ENCODE data around the gene SSC4D. TPM values are rescaled to one million over a fixed set of nuclear protein-coding genes. Genes with fewer than 3 reads are reported as not detected.

The SSC4D gene
- total RNA-seq, 2 experiments from 2014 or later, result 0.44 TPM; not detected in 1

DNA sequence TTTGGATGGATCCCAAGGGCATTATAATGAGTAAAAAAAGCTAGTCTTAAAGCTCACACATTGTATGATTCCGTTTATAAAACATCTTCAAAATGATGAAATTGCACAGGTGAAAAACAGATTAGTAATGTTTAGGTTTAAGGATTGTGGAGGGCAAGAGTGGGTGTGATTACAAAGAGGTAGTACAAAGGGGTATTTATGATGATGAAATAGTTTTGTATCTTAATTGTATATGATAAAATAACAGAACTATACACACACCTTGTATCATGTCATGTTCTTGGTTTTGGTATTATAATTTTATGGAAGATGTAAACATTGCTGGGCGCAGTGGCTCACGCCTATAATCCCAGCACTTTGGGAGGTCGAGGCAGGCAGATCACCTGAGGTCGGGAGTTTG, 2.8 kb upstream of the SSC4D start:
- no peaks in the 10 kb centered on the region for H3K9me2 ChIP-seq (ENCODE audit: insufficient read depth, low read length)
- no peak overlapping the region for H3K4me2 ChIP-seq (ENCODE audit: low read length)
- POLR2A ChIA-PET, result interaction anchor here (0.6 to 1.0 kb wide), 4 partner anchors 8 to 1116 kb away, joined by 3 to 5 read pairs (median 4); no protein-coding TSS in a partner anchor

DNA sequence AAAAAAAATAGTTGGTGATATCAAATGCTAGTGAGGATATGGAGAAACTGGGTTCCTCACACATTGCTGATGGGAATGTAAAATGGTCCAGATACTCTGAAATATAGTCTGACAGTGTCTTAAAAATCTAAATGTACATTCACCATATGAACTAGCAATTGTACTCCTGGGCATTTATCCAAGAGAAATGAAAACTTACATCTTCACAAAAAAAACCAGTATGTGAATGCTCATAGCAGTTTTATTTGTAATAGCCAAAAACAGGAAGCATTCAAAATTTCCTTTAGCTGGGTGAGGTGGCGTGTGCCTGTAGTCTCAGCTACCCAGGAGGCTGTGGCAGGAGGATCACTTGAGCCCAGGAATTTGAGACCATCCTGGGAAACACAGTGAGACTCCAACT, 2.1 kb upstream of the SSC4D start:
- Histone ChIP-seq H3K9me3 (ENCODE audit: low read length) (no peaks in the 10 kb centered on the region), H3K36me3 (ENCODE audit: insufficient read depth, low read length) (no peaks in the 10 kb centered on the region), H3K9me2 (ENCODE audit: insufficient read depth, low read length) (no peaks in the 10 kb centered on the region), H3K27ac (ENCODE audit: low read depth, low read length, poor library complexity, severe bottlenecking) (no peak overlapping the region), H3K79me2 (ENCODE audit: insufficient read depth, low read depth, low read length) (no peaks in the 10 kb centered on the region), H4K20me1 (ENCODE audit: insufficient read depth, low read length) (no peaks in the 10 kb centered on the region), H2AFZ (ENCODE audit: low read length) (no peak overlapping the region), H3K4me3 (ENCODE audit: low read depth, low read length, poor library complexity, severe bottlenecking) (no peak overlapping the region), H3K4me2 (ENCODE audit: low read length) (no peak overlapping the region), H3K4me1 (ENCODE audit: insufficient read depth, low read length, poor library complexity, severe bottlenecking) (no peaks in the 10 kb centered on the region)
- CTCF ChIA-PET (ENCODE audit: unreplicated experiment), result no interaction called here
- POLR2A ChIA-PET, result interaction anchor here (0.6 to 1.0 kb wide), 3 partner anchors 12 to 1117 kb away, joined by 3 to 5 read pairs (median 4); no protein-coding TSS in a partner anchor
- TF ChIP-seq EZH2phosphoT487 (IDR thresholded peaks at IDR 0.05; ENCODE audit: borderline replicate concordance, low read depth, low read length), result no peak
- TF ChIP-seq, protein P1, sequence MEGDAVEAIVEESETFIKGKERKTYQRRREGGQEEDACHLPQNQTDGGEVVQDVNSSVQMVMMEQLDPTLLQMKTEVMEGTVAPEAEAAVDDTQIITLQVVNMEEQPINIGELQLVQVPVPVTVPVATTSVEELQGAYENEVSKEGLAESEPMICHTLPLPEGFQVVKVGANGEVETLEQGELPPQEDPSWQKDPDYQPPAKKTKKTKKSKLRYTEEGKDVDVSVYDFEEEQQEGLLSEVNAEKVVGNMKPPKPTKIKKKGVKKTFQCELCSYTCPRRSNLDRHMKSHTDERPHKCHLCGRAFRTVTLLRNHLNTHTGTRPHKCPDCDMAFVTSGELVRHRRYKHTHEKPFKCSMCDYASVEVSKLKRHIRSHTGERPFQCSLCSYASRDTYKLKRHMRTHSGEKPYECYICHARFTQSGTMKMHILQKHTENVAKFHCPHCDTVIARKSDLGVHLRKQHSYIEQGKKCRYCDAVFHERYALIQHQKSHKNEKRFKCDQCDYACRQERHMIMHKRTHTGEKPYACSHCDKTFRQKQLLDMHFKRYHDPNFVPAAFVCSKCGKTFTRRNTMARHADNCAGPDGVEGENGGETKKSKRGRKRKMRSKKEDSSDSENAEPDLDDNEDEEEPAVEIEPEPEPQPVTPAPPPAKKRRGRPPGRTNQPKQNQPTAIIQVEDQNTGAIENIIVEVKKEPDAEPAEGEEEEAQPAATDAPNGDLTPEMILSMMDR (conservative IDR thresholded peaks at IDR 0.05; ENCODE audit: low read length), result no peak
- no TSS peak for BruUV-seq (replicated peaks)
- intact Hi-C loops (cut with micrococcal nuclease; ENCODE audit: unreplicated experiment), result no loop called here
- DNase-seq (ENCODE audit: low spot score), result no peak

More for the DNA sequence above, 2.8 kb upstream of the SSC4D start:
- no TSS peak for BruUV-seq (replicated peaks)
- H3K4me1 ChIP-seq (ENCODE audit: insufficient read depth, low read length, poor library complexity, severe bottlenecking), result no peaks in the 10 kb centered on the region
- H3K9me3 ChIP-seq (ENCODE audit: low read length), result no peaks in the 10 kb centered on the region
- H3K27ac ChIP-seq (ENCODE audit: low read depth, low read length, poor library complexity, severe bottlenecking), result no peak overlapping the region
- CTCF ChIA-PET (ENCODE audit: unreplicated experiment), result no interaction called here
- no peak for DNase-seq (ENCODE audit: low spot score)
- TF ChIP-seq, protein P1 (conservative IDR thresholded peaks at IDR 0.05; ENCODE audit: low read length), result no peak
- TF ChIP-seq EZH2phosphoT487 (IDR thresholded peaks at IDR 0.05; ENCODE audit: borderline replicate concordance, low read depth, low read length), result no peak
- H3K36me3 ChIP-seq (ENCODE audit: insufficient read depth, low read length), result no peaks in the 10 kb centered on the region
- intact Hi-C loops (cut with micrococcal nuclease; ENCODE audit: unreplicated experiment), result no loop called here
- no peaks in the 10 kb centered on the region for H3K79me2 ChIP-seq (ENCODE audit: insufficient read depth, low read depth, low read length)
- H4K20me1 ChIP-seq (ENCODE audit: insufficient read depth, low read length), result no peaks in the 10 kb centered on the region
- H2AFZ ChIP-seq (ENCODE audit: low read length), result no peak overlapping the region
- H3K4me3 ChIP-seq (ENCODE audit: low read depth, low read length, poor library complexity, severe bottlenecking), result no peak overlapping the region

DNA sequence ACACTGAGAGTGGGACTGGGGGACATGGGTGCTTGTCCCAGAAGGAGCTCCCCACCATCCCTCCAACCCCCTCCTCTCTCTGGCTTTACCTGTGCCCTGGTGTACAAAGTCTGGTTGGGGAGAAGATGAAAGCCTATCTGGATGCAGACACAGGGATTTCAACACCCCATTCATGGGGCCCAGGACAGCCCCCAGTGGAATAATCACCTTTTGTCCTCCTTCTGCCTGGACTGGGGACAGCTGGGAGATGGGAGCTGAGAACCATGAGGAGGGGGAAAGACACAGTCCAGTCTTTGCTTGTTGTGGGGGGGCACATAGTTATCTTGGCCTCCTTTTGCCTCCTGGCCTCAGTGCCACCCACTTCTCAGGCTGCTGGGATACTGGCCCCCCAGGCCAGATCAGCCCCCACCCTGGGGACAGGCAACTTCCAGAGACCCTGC, 1.4 kb downstream of the SSC4D start:
- H3K4me3 ChIP-seq (ENCODE audit: low read depth, low read length, poor library complexity, severe bottlenecking), result no peak overlapping the region
- H3K9me2 ChIP-seq (ENCODE audit: insufficient read depth, low read length), result no peaks in the 10 kb centered on the region
- H3K79me2 ChIP-seq (ENCODE audit: insufficient read depth, low read depth, low read length), result no peaks in the 10 kb centered on the region
- H3K4me1 ChIP-seq (ENCODE audit: insufficient read depth, low read length, poor library complexity, severe bottlenecking), result peaks cover 5% of the 10 kb centered on the region
- ChIA-PET POLR2A (no interaction called here), CTCF (ENCODE audit: unreplicated experiment) (no interaction called here)
- H3K4me2 ChIP-seq (ENCODE audit: low read length), result no peak overlapping the region
- H3K9me3 ChIP-seq (ENCODE audit: low read length), result no peaks in the 10 kb centered on the region
- no peak overlapping the region for H3K27ac ChIP-seq (ENCODE audit: low read depth, low read length, poor library complexity, severe bottlenecking)
- H3K36me3 ChIP-seq (ENCODE audit: insufficient read depth, low read length), result no peaks in the 10 kb centered on the region
- no peak for DNase-seq (ENCODE audit: low spot score)
- BruUV-seq (replicated peaks), result no TSS peak
- intact Hi-C loops (cut with micrococcal nuclease; ENCODE audit: unreplicated experiment), result no loop called here
- no peak overlapping the region for H2AFZ ChIP-seq (ENCODE audit: low read length)
- TF ChIP-seq, protein P1 (conservative IDR thresholded peaks at IDR 0.05; ENCODE audit: low read length), result no peak
- TF ChIP-seq EZH2phosphoT487 (IDR thresholded peaks at IDR 0.05; ENCODE audit: borderline replicate concordance, low read depth, low read length), result no peak
- H4K20me1 ChIP-seq (ENCODE audit: insufficient read depth, low read length), result no peaks in the 10 kb centered on the region
